ENCODE measurements around the gene PPM1N.

DNA sequence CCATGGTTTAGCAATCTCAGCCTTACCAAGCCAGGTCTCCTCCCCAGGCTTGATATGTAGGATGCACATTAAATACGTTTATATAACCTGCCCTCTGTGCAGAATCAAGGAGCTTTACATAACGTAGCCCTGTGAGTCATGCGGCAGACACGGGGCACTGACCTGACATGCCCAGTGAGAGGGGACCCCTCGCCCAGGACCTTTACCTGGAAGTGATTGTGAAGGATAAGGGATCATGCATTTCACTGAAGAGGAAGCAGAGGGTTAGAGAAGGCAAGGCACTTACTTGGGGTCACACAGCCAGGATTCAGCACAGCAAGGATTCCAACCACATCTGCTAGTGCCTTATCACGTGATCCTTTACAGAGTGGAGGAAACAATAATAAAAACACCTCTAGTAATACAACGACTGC, 49.4 kb upstream of the PPM1N start:
- no peak for TF ChIP-seq GATA2 (IDR thresholded peaks at IDR 0.05; ENCODE audit: low read depth, low read length)
- TF ChIP-seq GATA3 (IDR thresholded peaks at IDR 0.05; ENCODE audit: low read depth, low read length): no peak

Data from SH-SY5Y (cell line).